OCI-LY7 (cell line): Measurements from ENCODE around the gene YTHDF1. TPM values are rescaled to one million over a fixed set of nuclear protein-coding genes. Genes with fewer than 3 reads are reported as not detected.

Experiments
- BruUV-seq: library from RNA; stranded (reverse); fragments of 400-500 nt; replicated peaks from 2 replicates; lab custom pipeline; 2021; lab: Mats Ljungman, UMichigan
- CTCF ChIA-PET: fragments of 300-600 bp; sonication (Branson Sonifier 250); formaldehyde crosslinking; loops from one replicate; lab custom pipeline; 2022; ENCODE audit warnings: antibody characterized with exemption; ENCODE audit not compliant: unreplicated experiment; lab: Charles Lee
- POLR2A ChIA-PET: fragments of 300-600 bp; sonication (Branson Sonifier 250); formaldehyde crosslinking; loops from one replicate; lab custom pipeline; 2022; ENCODE audit warnings: antibody characterized with exemption; lab: Charles Lee
- DNase-seq: peaks from one replicate; pipeline ENCODE4 v3.0.0-alpha.2; 2015; ENCODE audit warnings: low spot score
- H2AFZ ChIP-seq: fragments of 200-600 bp; sonication (generic), shearing (Covaris generic); 2 replicates; pipeline ENCODE4 v1.6.1; 2014; ENCODE audit warnings: mild to moderate bottlenecking, antibody characterized with exemption, low read length, moderate library complexity
- H3K27ac ChIP-seq: fragments of 200-600 bp; sonication (generic); 2 replicates; pipeline ENCODE4 v1.5.1; 2014; ENCODE audit warnings: mixed run types, low read depth, mild to moderate bottlenecking, moderate library complexity, low read length, inconsistent platforms; ENCODE audit not compliant: poor library complexity, severe bottlenecking
- H3K36me3 ChIP-seq: fragments of 200-600 bp; sonication (generic); 2 replicates; pipeline ENCODE4 v1.6.1; 2014; ENCODE audit warnings: mild to moderate bottlenecking, antibody characterized with exemption, low read length, moderate library complexity, mixed read lengths; ENCODE audit not compliant: insufficient read depth
- H3K4me1 ChIP-seq: fragments of 200-600 bp; sonication (generic); 2 replicates; pipeline ENCODE4 v1.5.1; 2014; ENCODE audit warnings: mild to moderate bottlenecking, low read length; ENCODE audit not compliant: insufficient read depth, poor library complexity, severe bottlenecking
- H3K4me2 ChIP-seq: fragments of 200-600 bp; sonication (generic); 2 replicates; pipeline ENCODE4 v1.6.1; 2014; ENCODE audit warnings: mild to moderate bottlenecking, low read length
- H3K4me3 ChIP-seq: fragments of 200-600 bp; sonication (generic); 2 replicates; pipeline ENCODE4 v1.5.1; 2014; ENCODE audit warnings: mild to moderate bottlenecking, low read depth, low read length; ENCODE audit not compliant: poor library complexity, severe bottlenecking
- H3K79me2 ChIP-seq: fragments of 200-600 bp; sonication (generic); 2 replicates; pipeline ENCODE4 v1.6.1; 2016; ENCODE audit warnings: low read depth, mild to moderate bottlenecking, low read length, moderate library complexity, mixed read lengths; ENCODE audit not compliant: insufficient read depth
- H3K9me2 ChIP-seq: fragments of 200-600 bp; sonication (generic); 2 replicates; pipeline ENCODE4 v1.6.1; 2016; ENCODE audit warnings: mild to moderate bottlenecking, low read length, mixed read lengths; ENCODE audit not compliant: insufficient read depth
- H3K9me3 ChIP-seq: fragments of 200-600 bp; sonication (generic); 2 replicates; pipeline ENCODE4 v1.6.1; 2014; ENCODE audit warnings: mild to moderate bottlenecking, mixed run types, low read length, mixed read lengths
- H4K20me1 ChIP-seq: fragments of 200-600 bp; sonication (generic); 2 replicates; pipeline ENCODE4 v1.6.1; 2014; ENCODE audit warnings: mild to moderate bottlenecking, antibody characterized with exemption, low read length, moderate library complexity, mixed read lengths; ENCODE audit not compliant: insufficient read depth
- EZH2phosphoT487 ChIP-seq: fragments of 200-600 bp; sonication (generic); IDR thresholded peaks from 2 replicates; pipeline ENCODE4 v1.6.1; 2018; ENCODE audit warnings: low read depth, borderline replicate concordance, mild to moderate bottlenecking, mixed run types, antibody characterized with exemption, low read length, moderate library complexity, mixed read lengths
- intact Hi-C: fragments of 100-400 bp; cut with micrococcal nuclease; formaldehyde crosslinking; loops from one replicate; pipeline ENCODE4 v1.10.0; 2022; ENCODE audit not compliant: unreplicated experiment
- total RNA-seq, 2 experiments: library from RNA; depleted of rRNA in 1 of 2; stranded (reverse); fragments of >200 nt in 1 of 2; shearing (Covaris generic) in 1 of 2; gene quantifications; 2 replicates each; pipeline ENCODE4 v1.2.3, GENCODE V29; 2014 to 2022
- TF ChIP-seq, protein P1 (sequence below): fragments of 200-600 bp; sonication (generic); conservative IDR thresholded peaks from 2 replicates; pipeline ENCODE4 v1.5.1; 2014; ENCODE audit warnings: mild to moderate bottlenecking, antibody characterized with exemption, low read length, moderate library complexity, mixed read lengths

The YTHDF1 gene
- total RNA-seq, 2 experiments from 2014 or later, result 31.3 to 42.7 TPM

DNA sequence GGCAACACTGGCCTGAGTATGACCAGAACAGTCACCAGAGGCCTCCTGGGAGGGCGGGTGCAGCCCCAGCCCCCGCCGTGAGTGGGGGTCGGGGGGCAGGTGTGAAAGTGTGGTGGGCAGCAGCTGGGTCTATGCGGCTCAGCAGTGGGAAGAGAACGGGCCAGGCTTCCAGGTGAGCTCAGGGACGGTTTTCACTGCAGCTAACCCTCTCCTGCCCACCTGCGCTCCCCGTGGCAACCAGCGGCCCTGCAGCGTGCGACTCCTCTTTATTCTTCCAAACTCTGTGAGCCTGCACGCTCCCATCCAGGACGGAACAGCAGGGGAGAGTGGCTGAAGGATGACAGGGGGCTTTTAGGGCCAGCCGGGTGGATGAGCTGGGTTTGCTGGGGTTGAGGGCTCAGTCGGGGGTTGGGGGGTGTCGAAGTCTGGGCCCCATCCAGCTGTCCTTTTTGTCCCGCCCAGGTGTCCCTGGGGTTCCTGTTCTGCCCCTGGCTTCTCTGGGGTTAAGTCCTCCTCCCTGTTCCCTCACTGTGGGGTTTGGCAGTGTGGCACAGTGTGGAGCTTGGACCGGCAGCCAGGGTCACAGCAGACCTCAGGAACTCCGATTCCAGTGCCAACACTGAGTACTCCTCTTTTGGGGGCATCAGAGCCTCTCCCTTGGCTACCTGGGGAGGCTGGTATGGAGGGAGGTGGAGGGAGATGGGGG lies 18.9 kb upstream of the YTHDF1 start:
- Histone ChIP-seq H2AFZ (no peak overlapping the region), H3K79me2 (no peaks in the 10 kb centered on the region), H3K9me2 (no peaks in the 10 kb centered on the region), H3K4me1 (no peaks in the 10 kb centered on the region), H4K20me1 (no peaks in the 10 kb centered on the region), H3K9me3 (no peaks in the 10 kb centered on the region), H3K4me2 (no peak overlapping the region), H3K27ac (no peak overlapping the region), H3K4me3 (no peak overlapping the region), H3K36me3 (no peaks in the 10 kb centered on the region)
- TF ChIP-seq EZH2phosphoT487, result no peak
- TF ChIP-seq, protein P1, sequence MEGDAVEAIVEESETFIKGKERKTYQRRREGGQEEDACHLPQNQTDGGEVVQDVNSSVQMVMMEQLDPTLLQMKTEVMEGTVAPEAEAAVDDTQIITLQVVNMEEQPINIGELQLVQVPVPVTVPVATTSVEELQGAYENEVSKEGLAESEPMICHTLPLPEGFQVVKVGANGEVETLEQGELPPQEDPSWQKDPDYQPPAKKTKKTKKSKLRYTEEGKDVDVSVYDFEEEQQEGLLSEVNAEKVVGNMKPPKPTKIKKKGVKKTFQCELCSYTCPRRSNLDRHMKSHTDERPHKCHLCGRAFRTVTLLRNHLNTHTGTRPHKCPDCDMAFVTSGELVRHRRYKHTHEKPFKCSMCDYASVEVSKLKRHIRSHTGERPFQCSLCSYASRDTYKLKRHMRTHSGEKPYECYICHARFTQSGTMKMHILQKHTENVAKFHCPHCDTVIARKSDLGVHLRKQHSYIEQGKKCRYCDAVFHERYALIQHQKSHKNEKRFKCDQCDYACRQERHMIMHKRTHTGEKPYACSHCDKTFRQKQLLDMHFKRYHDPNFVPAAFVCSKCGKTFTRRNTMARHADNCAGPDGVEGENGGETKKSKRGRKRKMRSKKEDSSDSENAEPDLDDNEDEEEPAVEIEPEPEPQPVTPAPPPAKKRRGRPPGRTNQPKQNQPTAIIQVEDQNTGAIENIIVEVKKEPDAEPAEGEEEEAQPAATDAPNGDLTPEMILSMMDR, result peak; percentile 56
- intact Hi-C loops, result no loop called here
- ChIA-PET POLR2A (interaction anchor here (1.0 kb wide), 1 partner anchor 40 kb away, joined by 3 read pairs; no protein-coding TSS in a partner anchor), CTCF (interaction anchor here (0.7 to 2.1 kb wide), 2 partner anchors 12 to 18 kb away, joined by 3 to 6 read pairs; no protein-coding TSS in a partner anchor)
- DNase-seq, result peak; percentile 20
- BruUV-seq, result no TSS peak

DNA sequence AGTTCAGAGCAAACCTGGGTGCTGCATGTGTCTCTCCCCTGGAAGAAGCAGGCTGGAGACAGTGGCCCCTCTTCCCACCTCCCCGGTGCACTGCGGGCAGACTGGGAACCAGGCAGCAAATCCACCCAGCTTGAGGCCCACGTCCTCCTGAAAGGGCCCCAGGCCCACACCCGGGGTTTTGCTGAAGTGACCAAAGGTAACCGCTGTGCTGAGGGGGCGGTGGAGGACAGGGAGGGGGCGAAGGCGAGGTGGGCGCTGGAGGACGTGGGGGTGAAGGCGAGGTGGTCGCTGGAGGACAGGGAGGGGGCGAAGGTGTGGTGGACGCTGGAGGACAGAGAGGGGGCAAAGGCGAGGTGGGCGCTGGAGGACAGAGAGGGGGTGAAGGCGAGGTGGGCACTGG lies 18.0 kb upstream of the YTHDF1 start:
- intact Hi-C loops, result no loop called here
- H3K4me2 ChIP-seq, result no peak overlapping the region
- no peaks in the 10 kb centered on the region for H3K9me2 ChIP-seq
- no peak overlapping the region for H3K4me3 ChIP-seq
- POLR2A ChIA-PET, result no interaction called here
- TF ChIP-seq, protein P1, result no peak
- no peak for TF ChIP-seq EZH2phosphoT487
- no peak overlapping the region for H2AFZ ChIP-seq
- no peaks in the 10 kb centered on the region for H3K4me1 ChIP-seq
- no peaks in the 10 kb centered on the region for H3K79me2 ChIP-seq
- no peaks in the 10 kb centered on the region for H4K20me1 ChIP-seq
- CTCF ChIA-PET, result no interaction called here
- H3K36me3 ChIP-seq, result no peaks in the 10 kb centered on the region
- no TSS peak for BruUV-seq
- H3K27ac ChIP-seq, result no peak overlapping the region
- no peaks in the 10 kb centered on the region for H3K9me3 ChIP-seq
- DNase-seq, result no peak

DNA sequence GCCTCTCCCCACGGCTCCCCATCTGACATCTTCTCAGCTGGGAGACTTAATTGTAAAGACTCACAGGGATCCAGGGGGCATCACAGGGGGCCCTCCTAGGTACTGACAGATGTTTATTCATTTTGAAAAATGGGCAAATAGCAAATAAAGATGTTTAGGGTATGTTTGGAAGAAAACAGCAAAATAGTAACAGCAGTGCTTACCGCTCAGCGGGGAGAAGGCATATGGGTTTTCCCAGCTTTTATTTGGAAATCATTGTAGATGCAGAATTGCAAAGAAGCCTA lies 17.1 kb upstream of the YTHDF1 start:
- H4K20me1 ChIP-seq, result no peaks in the 10 kb centered on the region
- no peaks in the 10 kb centered on the region for H3K9me2 ChIP-seq
- no peak overlapping the region for H3K4me2 ChIP-seq
- DNase-seq, result no peak
- H3K4me3 ChIP-seq, result no peak overlapping the region
- no peaks in the 10 kb centered on the region for H3K79me2 ChIP-seq
- H3K36me3 ChIP-seq, result no peaks in the 10 kb centered on the region
- H3K27ac ChIP-seq, result no peak overlapping the region
- H2AFZ ChIP-seq, result no peak overlapping the region
- no peak for TF ChIP-seq EZH2phosphoT487
- TF ChIP-seq, protein P1, result no peak
- CTCF ChIA-PET, result no interaction called here
- BruUV-seq, result no TSS peak
- intact Hi-C loops, result no loop called here
- H3K9me3 ChIP-seq, result no peaks in the 10 kb centered on the region
- POLR2A ChIA-PET, result interaction anchor here (0.6 kb wide), 1 partner anchor 10 kb away, joined by 3 read pairs; no protein-coding TSS in a partner anchor
- H3K4me1 ChIP-seq, result no peaks in the 10 kb centered on the region
